Osteocyte (in vitro differentiated cells): ENCODE measurements around the gene TM4SF18. TPM values are rescaled to one million over a fixed set of nuclear protein-coding genes. Genes with fewer than 3 reads are reported as not detected.

Experiments
- DNase-seq: peaks from one replicate; pipeline ENCODE4 v3.0.0; 2021; ENCODE audit warnings: mixed read lengths; ENCODE audit not compliant: unreplicated experiment; ENCODE audit errors: extremely low spot score
- H3K27ac Mint-ChIP-seq: one replicate; pipeline ENCODE4 v1.8.0; 2021; ENCODE audit warnings: mild to moderate bottlenecking, mixed read lengths; ENCODE audit not compliant: unreplicated experiment
- H3K27me3 Mint-ChIP-seq: one replicate; pipeline ENCODE4 v1.8.0; 2021; ENCODE audit warnings: mixed read lengths; ENCODE audit not compliant: unreplicated experiment
- H3K36me3 Mint-ChIP-seq: one replicate; pipeline ENCODE4 v1.8.0; 2021; ENCODE audit warnings: mixed read lengths; ENCODE audit not compliant: unreplicated experiment
- H3K4me1 Mint-ChIP-seq: one replicate; pipeline ENCODE4 v1.8.0; 2021; ENCODE audit warnings: mixed read lengths; ENCODE audit not compliant: unreplicated experiment
- H3K4me3 Mint-ChIP-seq: one replicate; pipeline ENCODE4 v1.8.0; 2021; ENCODE audit warnings: mild to moderate bottlenecking, moderate library complexity, mixed read lengths; ENCODE audit not compliant: unreplicated experiment
- H3K9me3 Mint-ChIP-seq: one replicate; pipeline ENCODE4 v1.8.0; 2021; ENCODE audit warnings: mixed read lengths; ENCODE audit not compliant: unreplicated experiment
- total RNA-seq: library from RNA; stranded (reverse); gene quantifications from 2 replicates; pipeline ENCODE4 v1.2.1, GENCODE V29; 2021
- TF ChIP-seq, protein P1 (sequence below): fragments of 200-600 bp; sonication (generic); IDR thresholded peaks from 2 replicates; pipeline ENCODE4 v1.5.0; 2021; ENCODE audit warnings: antibody characterized with exemption, mild to moderate bottlenecking, moderate library complexity

The TM4SF18 gene
- total RNA-seq, 1 donor from 2014 or later = 2.2 TPM

DNA sequence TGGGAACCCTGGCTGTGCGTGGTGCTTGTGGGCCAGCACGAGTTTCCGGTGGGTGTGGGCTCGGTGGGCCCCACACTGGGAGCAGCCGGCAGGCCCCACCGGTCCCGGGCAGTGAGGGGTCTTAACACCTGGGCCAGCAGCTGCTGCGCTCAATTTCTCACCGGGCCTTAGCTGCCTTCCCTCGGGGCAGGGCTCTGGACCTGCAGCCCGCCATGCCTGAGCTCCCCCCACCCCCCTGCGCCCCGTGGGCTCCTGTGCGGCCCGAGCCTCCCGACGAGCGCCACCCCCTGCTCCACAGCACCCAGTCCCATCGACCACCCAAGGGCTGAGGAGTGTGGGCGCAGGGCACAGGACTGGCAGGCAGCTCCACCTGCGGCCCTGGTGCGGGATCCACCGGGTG lies 49.4 kb downstream of the TM4SF18 start:
- Mint-ChIP-seq H3K27me3 (no peaks in the 10 kb centered on the region), H3K36me3 (no peaks in the 10 kb centered on the region), H3K9me3 (no peaks in the 10 kb centered on the region), H3K4me1 (peaks cover 17% of the 10 kb centered on the region), H3K27ac (no peak overlapping the region), H3K4me3 (no peak overlapping the region)
- TF ChIP-seq, protein P1, sequence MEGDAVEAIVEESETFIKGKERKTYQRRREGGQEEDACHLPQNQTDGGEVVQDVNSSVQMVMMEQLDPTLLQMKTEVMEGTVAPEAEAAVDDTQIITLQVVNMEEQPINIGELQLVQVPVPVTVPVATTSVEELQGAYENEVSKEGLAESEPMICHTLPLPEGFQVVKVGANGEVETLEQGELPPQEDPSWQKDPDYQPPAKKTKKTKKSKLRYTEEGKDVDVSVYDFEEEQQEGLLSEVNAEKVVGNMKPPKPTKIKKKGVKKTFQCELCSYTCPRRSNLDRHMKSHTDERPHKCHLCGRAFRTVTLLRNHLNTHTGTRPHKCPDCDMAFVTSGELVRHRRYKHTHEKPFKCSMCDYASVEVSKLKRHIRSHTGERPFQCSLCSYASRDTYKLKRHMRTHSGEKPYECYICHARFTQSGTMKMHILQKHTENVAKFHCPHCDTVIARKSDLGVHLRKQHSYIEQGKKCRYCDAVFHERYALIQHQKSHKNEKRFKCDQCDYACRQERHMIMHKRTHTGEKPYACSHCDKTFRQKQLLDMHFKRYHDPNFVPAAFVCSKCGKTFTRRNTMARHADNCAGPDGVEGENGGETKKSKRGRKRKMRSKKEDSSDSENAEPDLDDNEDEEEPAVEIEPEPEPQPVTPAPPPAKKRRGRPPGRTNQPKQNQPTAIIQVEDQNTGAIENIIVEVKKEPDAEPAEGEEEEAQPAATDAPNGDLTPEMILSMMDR = no peak
- DNase-seq = no peak

DNA sequence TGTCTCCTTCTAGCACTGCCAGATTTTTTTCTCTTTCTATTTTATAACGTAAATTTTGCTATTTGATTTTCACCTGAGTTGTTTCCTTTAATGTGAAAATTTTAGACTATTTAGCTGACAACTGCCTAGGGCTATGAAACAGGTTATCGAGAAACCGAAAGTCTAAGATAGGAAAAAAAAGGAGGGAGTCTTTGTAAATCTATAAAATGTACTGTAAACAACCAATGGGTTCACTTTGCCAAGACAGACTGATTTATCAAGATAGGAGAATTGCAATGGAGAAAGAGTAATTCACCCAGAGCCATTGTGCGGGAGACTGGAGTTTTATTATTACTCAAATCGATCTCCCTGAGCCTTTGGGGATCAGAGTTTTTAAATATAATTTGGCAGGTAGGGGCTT lies 50.0 kb downstream of the TM4SF18 start:
- Mint-ChIP-seq H3K4me1 (peaks cover 20% of the 10 kb centered on the region), H3K27ac (no peak overlapping the region), H3K27me3 (no peaks in the 10 kb centered on the region), H3K4me3 (no peak overlapping the region), H3K9me3 (no peaks in the 10 kb centered on the region), H3K36me3 (no peaks in the 10 kb centered on the region)
- DNase-seq = no peak
- TF ChIP-seq, protein P1 = no peak

DNA sequence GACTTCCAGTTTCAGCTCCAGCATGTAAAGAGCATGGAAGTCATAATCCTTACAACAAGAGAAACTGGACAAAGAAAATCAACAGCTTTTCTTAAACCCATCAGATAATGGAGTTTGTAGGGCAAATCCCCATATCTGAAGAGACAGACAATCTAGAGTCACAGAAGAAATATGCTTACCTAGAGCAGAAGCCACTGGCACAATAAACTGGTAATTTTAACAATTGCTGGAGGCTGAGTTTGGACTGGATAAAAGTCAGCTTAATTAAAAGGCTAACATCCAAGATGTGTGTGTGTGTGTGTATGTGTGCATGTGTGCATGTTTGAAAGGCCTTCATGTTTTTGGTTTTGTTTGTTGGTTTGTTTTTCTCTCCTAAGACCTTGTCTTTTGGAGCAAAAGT lies 50.6 kb downstream of the TM4SF18 start:
- no peak overlapping the region for H3K27ac Mint-ChIP-seq
- no peak overlapping the region for H3K4me3 Mint-ChIP-seq
- H3K27me3 Mint-ChIP-seq = no peaks in the 10 kb centered on the region
- no peaks in the 10 kb centered on the region for H3K36me3 Mint-ChIP-seq
- TF ChIP-seq, protein P1 = no peak
- DNase-seq = no peak
- no peaks in the 10 kb centered on the region for H3K9me3 Mint-ChIP-seq
- peaks cover 23% of the 10 kb centered on the region for H3K4me1 Mint-ChIP-seq

DNA sequence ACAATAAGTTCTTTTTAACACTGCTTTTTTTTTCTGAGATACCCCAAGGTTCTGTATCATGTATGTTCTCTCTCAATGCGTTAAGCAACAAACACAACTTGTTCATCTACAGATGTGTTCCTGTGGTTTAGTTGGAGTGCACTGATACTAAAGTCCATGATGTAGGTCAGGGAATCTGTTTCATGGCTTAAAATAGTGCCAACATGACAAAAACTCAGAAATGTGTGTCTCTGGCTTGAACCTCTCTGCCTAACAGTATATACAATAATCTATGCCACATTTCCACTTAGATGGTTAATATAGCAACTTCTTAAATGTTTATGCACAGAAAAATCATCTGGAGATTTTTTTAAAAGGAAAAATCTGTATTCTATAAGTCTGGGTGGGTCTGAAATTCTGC lies 51.1 kb downstream of the TM4SF18 start:
- Mint-ChIP-seq H3K4me3 (no peak overlapping the region), H3K27ac (no peak overlapping the region), H3K36me3 (no peaks in the 10 kb centered on the region), H3K27me3 (no peaks in the 10 kb centered on the region), H3K4me1 (peaks cover 28% of the 10 kb centered on the region), H3K9me3 (no peaks in the 10 kb centered on the region)
- DNase-seq = no peak
- TF ChIP-seq, protein P1 = no peak

DNA sequence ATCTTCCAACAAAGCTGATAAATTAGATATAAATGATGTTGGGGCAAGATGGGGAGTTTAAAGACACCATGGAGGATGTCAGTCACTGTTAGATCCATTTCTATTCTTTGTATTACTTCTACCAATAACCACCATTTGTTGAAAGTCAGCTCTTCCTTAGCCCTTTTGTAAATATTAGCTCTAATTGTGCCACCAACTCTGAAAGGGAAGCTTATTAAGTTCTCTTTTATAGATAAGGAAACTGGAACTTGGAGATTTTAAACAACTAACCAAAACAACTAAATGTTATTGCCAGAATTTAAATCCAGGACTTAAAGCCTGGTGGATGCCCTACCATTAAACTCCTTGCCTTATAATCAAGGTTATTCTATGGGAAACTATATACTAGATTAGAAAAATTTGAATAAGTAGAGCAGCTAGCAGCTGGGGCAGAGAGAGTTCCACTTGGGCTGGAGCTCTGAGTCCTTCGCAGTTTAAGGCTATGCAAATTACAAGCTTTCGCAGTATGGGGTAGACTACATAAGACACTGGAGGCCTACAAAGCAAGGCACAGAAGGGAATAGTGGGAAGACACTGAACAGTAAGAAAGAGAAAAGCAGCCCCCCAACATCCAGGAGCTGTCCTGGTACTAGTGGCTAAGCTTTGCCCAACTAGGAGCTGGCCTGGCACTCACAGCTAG lies 52.6 kb downstream of the TM4SF18 start:
- H3K36me3 Mint-ChIP-seq = no peaks in the 10 kb centered on the region
- peaks cover 35% of the 10 kb centered on the region for H3K4me1 Mint-ChIP-seq
- TF ChIP-seq, protein P1 = no peak
- DNase-seq = no peak
- no peaks in the 10 kb centered on the region for H3K9me3 Mint-ChIP-seq
- H3K27ac Mint-ChIP-seq = no peak overlapping the region
- no peaks in the 10 kb centered on the region for H3K27me3 Mint-ChIP-seq
- H3K4me3 Mint-ChIP-seq = no peak overlapping the region
